Uterus (tissue), 4 donors: ENCODE results near the gene PLXNB1. TPM values are rescaled to one million over a fixed set of nuclear protein-coding genes. Genes with fewer than 3 reads are reported as not detected.

Experiments used
- DNase-seq, 2 donors: peaks; one replicate each; pipeline ENCODE4 v3.0.0-alpha.2; 2019 to 2020
- H3K27ac ChIP-seq, 2 donors: fragments of 200-600 bp; sonication (generic); 1 replicate in 1 of 2; 2 replicates in 1 of 2; pipeline ENCODE4 v1.5.1; 2016 to 2018
- H3K27me3 ChIP-seq, 2 donors: fragments of 200-600 bp; sonication (generic); one replicate each; pipeline ENCODE4 v1.5.1; 2018 to 2019; ENCODE audit warnings: control low read depth in 1 of 2
- H3K36me3 ChIP-seq, 2 donors: fragments of 200-600 bp; sonication (generic); one replicate each; pipeline ENCODE4 v1.5.1; 2019; ENCODE audit warnings: control low read depth in 1 of 2
- H3K4me1 ChIP-seq, 2 donors: fragments of 200-600 bp; sonication (generic); one replicate each; pipeline ENCODE4 v1.5.1; 2018 to 2019; ENCODE audit warnings: control low read depth in 1 of 2
- H3K4me3 ChIP-seq, 2 donors: fragments of 200-600 bp; sonication (generic); 1 replicate in 1 of 2; 2 replicates in 1 of 2; pipeline ENCODE4 v1.5.1; 2018 to 2019; ENCODE audit warnings: mild to moderate bottlenecking in 1 of 2
- H3K9me3 ChIP-seq, 2 donors: fragments of 200-600 bp; sonication (generic); one replicate each; pipeline ENCODE4 v1.5.1; 2019; ENCODE audit warnings: control low read depth in 1 of 2
- POLR2A ChIP-seq, 2 donors: fragments of 450-650 bp; IDR thresholded peaks; one replicate each; pipeline ENCODE4 v1.6.1; 2016; ENCODE audit warnings: antibody characterized with exemption in 2 of 2, mild to moderate bottlenecking in 1 of 2, moderate library complexity in 1 of 2
- intact Hi-C: fragments of 100-400 bp; cut with DNase I; formaldehyde crosslinking; loops from one replicate; pipeline ENCODE4 v1.15.1; 2023; ENCODE audit warnings: low total_unique reads
- total RNA-seq, 4 donors: library from RNA; depleted of rRNA in 3 of 4; stranded (reverse); fragments of >200 nt in 3 of 4; gene quantifications; one replicate each; pipeline versions ENCODE4 v1.1.0 to v1.2.4, GENCODE V29; 2014 to 2023
- TF ChIP-seq, protein P1 (sequence below), 4 experiments: fragments of 200-600 bp in 2 of 4; fragments of 450-650 bp in 2 of 4; sonication (generic) in 2 of 4; IDR thresholded peaks; one replicate each; pipeline ENCODE4 v1.5.1; 2016 to 2019; ENCODE audit warnings: antibody characterized with exemption in 4 of 4, mild to moderate bottlenecking in 2 of 4, moderate library complexity in 1 of 4
- donor health status: DM: yes; HTN: yes; CAD: no.

Gene PLXNB1
- total RNA-seq, 4 donors from 2014 or later: 23.5 to 133 (median 60.9) TPM

DNA sequence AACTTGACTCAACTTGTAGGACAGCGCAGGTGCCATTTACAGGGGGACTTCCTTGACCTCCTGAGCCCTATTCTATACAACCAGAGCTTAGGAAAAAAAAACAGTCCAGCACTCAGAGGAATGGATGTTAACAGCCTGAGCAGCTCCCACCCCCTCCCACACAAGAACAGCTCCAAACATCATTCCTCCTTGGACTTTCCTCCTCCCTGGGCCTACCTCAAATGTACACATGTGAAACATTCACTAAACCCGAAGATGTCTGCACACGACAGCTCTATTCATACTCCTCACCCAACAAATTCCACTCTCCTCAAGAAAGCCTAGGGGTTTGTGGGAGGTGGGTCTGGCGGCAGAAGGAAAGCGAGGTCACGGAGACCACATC lies 16.1 kb upstream of the PLXNB1 start:
- H3K36me3 ChIP-seq: no peaks in the 10 kb centered on the region
- TF ChIP-seq, protein P1, sequence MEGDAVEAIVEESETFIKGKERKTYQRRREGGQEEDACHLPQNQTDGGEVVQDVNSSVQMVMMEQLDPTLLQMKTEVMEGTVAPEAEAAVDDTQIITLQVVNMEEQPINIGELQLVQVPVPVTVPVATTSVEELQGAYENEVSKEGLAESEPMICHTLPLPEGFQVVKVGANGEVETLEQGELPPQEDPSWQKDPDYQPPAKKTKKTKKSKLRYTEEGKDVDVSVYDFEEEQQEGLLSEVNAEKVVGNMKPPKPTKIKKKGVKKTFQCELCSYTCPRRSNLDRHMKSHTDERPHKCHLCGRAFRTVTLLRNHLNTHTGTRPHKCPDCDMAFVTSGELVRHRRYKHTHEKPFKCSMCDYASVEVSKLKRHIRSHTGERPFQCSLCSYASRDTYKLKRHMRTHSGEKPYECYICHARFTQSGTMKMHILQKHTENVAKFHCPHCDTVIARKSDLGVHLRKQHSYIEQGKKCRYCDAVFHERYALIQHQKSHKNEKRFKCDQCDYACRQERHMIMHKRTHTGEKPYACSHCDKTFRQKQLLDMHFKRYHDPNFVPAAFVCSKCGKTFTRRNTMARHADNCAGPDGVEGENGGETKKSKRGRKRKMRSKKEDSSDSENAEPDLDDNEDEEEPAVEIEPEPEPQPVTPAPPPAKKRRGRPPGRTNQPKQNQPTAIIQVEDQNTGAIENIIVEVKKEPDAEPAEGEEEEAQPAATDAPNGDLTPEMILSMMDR (IDR thresholded peaks at IDR 0.05): no peak
- TF ChIP-seq POLR2A (IDR thresholded peaks at IDR 0.05): no peak
- peak overlapping the region; percentile 59 to 89 for H3K4me3 ChIP-seq
- intact Hi-C loops: no loop called here
- peaks cover 5 to 25% of the 10 kb centered on the region in 2 donors for H3K4me1 ChIP-seq
- H3K27me3 ChIP-seq: no peaks in the 10 kb centered on the region
- peak overlapping the region; percentile 85 to 93 for H3K27ac ChIP-seq
- DNase-seq: no peak
- no peaks in the 10 kb centered on the region for H3K9me3 ChIP-seq

DNA sequence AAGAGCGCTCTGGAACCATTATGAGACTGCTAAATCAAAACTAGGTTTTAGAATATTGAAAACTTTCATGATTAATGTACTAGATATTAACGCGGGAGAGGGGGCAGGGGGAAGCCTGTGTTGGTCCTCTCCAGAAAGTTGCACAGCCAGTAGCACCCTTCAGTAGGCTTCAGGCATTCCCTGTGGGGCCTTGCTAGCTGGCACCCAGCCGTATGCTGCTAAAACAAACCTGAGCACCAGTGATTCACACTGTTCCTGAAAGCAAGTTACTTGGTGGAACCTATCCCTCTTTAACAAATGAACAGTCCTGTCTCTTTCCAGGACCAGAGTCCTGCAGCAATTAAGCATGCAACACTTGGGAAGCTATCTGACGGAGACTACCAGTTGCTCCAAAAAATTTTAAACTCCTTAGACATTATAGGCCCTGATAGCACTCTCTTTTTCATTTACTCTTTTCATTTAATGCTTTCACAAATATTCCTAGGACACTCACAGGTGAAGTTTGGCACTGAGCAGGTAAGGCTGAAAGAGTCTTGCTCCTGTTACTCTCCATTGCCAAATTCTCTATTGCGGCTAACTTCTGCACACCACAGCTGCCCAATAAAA lies 15.5 kb upstream of the PLXNB1 start:
- no peak for TF ChIP-seq POLR2A (IDR thresholded peaks at IDR 0.05)
- TF ChIP-seq, protein P1 (IDR thresholded peaks at IDR 0.05): no peak
- H3K4me3 ChIP-seq: no peak overlapping the region
- H3K27me3 ChIP-seq: no peaks in the 10 kb centered on the region
- intact Hi-C loops: no loop called here
- peaks cover 5 to 28% of the 10 kb centered on the region in 2 donors for H3K4me1 ChIP-seq
- no peaks in the 10 kb centered on the region for H3K9me3 ChIP-seq
- H3K36me3 ChIP-seq: no peaks in the 10 kb centered on the region
- H3K27ac ChIP-seq: no peak overlapping the region
- DNase-seq: no peak

DNA sequence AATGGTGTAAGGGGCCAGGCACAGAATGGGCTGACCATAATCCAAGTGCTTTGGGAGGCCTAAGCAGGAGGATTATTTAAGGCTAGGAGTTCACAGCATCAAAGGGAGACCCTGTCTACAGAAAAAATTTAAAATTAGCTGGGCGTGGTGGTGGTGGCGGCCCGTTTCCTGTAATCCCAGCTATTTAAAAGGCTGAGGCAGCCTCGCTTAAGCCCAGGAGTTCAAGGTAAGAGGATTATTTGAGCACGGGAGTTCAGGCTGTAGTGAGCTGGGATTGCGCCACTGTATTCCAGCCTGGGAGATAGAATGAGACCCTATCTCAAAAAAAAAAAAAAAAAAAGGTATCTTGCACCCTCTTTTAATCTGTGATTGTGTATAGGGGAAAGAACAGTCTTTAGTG lies 12.1 kb upstream of the PLXNB1 start:
- intact Hi-C loops: no loop called here
- Histone ChIP-seq H3K27ac (peak overlapping the region in 1 of 2 donors; percentile 8), H3K36me3 (no peaks in the 10 kb centered on the region), H3K4me3 (no peak overlapping the region), H3K27me3 (no peaks in the 10 kb centered on the region), H3K9me3 (no peaks in the 10 kb centered on the region), H3K4me1 (peaks cover 5 to 21% of the 10 kb centered on the region in 2 donors)
- DNase-seq: no peak
- TF ChIP-seq, protein P1 (IDR thresholded peaks at IDR 0.05): no peak
- TF ChIP-seq POLR2A (IDR thresholded peaks at IDR 0.05): no peak

DNA sequence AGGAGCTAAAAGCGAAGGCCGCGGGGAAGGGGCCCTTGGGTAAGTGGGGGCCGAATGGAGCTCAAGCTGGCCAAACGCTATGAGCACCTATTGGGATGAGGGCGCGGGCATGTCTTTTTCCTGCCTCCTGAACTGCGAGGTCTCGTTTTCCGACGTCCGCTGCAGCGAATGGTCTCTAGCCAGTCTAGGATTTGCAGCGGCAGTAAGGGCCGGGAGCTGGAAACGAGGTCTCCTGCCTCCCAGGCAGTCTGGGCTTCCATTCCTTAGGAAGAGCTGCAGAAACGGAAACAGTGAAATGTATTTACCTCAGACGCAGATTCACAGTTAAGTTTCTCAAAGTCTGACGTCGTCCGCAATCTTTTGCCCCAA lies 10.7 kb upstream of the PLXNB1 start:
- Histone ChIP-seq H3K4me1 (peaks cover 0 to 16% of the 10 kb centered on the region in 2 donors), H3K27ac (peak overlapping the region; percentile 87 to 90), H3K27me3 (no peaks in the 10 kb centered on the region), H3K9me3 (no peaks in the 10 kb centered on the region), H3K36me3 (no peaks in the 10 kb centered on the region), H3K4me3 (peak overlapping the region; percentile 55 to 92)
- intact Hi-C loops: no loop called here
- DNase-seq: no peak
- no peak for TF ChIP-seq POLR2A (IDR thresholded peaks at IDR 0.05)

DNA sequence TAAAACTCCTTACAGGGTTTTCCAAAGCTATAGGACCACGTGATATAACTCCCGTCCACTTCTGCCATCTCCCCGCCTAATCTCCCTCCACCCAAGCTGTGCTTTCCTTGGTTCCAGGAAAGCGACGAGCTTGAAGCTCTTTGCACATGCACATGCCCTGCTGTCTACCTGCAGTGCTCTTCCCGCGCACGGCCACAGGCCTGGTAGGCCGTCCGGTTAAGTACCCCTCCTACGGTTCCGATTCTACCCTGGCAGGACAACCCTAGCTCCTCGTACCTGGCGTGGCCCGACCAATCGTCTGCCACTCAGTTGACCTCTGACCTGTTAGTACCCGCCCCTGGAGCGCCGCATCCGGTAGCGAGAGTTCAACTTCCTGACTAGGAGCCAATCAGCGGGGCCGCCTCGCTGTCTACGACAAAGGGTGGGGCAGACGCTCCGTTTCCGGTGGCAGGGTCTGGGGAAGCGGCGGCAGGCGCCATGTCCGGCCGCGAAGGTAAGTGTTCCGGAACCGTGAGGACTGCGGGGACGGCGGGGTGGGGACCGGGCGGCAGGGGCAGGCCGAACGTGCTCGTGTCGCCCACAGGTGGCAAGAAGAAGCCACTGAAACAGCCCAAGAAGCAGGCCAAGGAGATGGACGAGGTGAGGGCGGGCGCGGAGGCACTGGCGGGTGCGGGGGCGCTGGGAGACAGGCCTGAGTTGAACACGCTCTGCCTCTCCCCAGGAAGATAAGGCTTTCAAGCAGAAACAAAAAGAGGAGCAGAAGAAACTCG lies 10.1 kb upstream of the PLXNB1 start, which contains the start of the genes CCDC51 and TMA7:
Gene CCDC51, minus strand, starts transcription at position 300 of the 770 bp plus-strand sequence. CDS start 4,991 bp downstream, outside the sequence.
Gene TMA7, plus strand, starts transcription at position 438 of the 770 bp plus-strand sequence. Its CDS starts 40 bp downstream, at position 478.
- Histone ChIP-seq H3K36me3 (no peaks in the 10 kb centered on the region), H3K9me3 (no peaks in the 10 kb centered on the region), H3K4me3 (peak within 1 kb of the TSS; percentile 55 to 92), H3K27me3 (no peaks in the 10 kb centered on the region), H3K27ac (peak within 1 kb of the TSS; percentile 87 to 90), H3K4me1 (peaks cover 0 to 12% of the 10 kb centered on the region in 2 donors)
- DNase-seq: peak; percentile 98
- TF ChIP-seq, protein P1 (IDR thresholded peaks at IDR 0.05): peak in 2 of 4 experiments; percentile 11 to 16
- peak; percentile 80 to 94 for TF ChIP-seq POLR2A (IDR thresholded peaks at IDR 0.05)
- intact Hi-C loops: loop anchor here (5.0 kb wide), 1 partner anchor 43 kb away; no protein-coding TSS in a partner anchor
